ENCODE data around the gene RBMS3. TPM values are rescaled to one million over a fixed set of nuclear protein-coding genes. Genes with fewer than 3 reads are reported as not detected.

RBMS3 gene
- total and polyA plus RNA-seq, 2 of the 13 experiments (the other 11 are each of a cell fraction or from before 2014, with no cell fraction given) = not detected

GRCh38 chr3:29912600-29913288 lies 631.9 kb downstream of the RBMS3 start (continued):
- TF ChIP-seq, protein P1, sequence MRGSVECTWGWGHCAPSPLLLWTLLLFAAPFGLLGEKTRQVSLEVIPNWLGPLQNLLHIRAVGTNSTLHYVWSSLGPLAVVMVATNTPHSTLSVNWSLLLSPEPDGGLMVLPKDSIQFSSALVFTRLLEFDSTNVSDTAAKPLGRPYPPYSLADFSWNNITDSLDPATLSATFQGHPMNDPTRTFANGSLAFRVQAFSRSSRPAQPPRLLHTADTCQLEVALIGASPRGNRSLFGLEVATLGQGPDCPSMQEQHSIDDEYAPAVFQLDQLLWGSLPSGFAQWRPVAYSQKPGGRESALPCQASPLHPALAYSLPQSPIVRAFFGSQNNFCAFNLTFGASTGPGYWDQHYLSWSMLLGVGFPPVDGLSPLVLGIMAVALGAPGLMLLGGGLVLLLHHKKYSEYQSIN (CRISPR knock-in tag; IDR thresholded peaks at IDR 0.05; ENCODE audit: borderline replicate concordance) = no peak

GRCh38 chr3:29914861-29915524 lies 634.1 kb downstream of the RBMS3 start:
- no TSS peak for BruUV-seq (replicated peaks)
- Histone ChIP-seq H3K4me2 (ENCODE audit: low read depth, low read length) (no peak overlapping the region), H3K9me3 (ENCODE audit: low read length) (no peaks in the 10 kb centered on the region), H3K36me3 (replicated peaks in 1 of 2; ENCODE audit: control insufficient read depth in 1 of 2, insufficient read depth in 2 of 2, low read length in 2 of 2) (no peaks in the 10 kb centered on the region), H3K9ac (ENCODE audit: insufficient read depth, low read depth, low read length) (no peak overlapping the region), H3K4me1 (ENCODE audit: insufficient read depth, low read length) (no peaks in the 10 kb centered on the region), H2AFZ (ENCODE audit: low read length) (no peak overlapping the region), H3K4me3 (replicated peaks in 1 of 3; ENCODE audit: insufficient read depth in 1 of 3, low read depth in 2 of 3, low read length in 3 of 3) (no peak overlapping the region), H3K27ac (ENCODE audit: extremely low read length, insufficient read depth, low read length) (no peak overlapping the region), H3K79me2 (ENCODE audit: insufficient read depth, low read length) (no peaks in the 10 kb centered on the region), H4K20me1 (ENCODE audit: insufficient read depth, low read length) (no peaks in the 10 kb centered on the region), H3K27me3 (ENCODE audit: control insufficient read depth in 1 of 2, insufficient read depth in 2 of 2, low read length in 2 of 2) (no peaks in the 10 kb centered on the region)
- FAIRE-seq (no peak), ATAC-seq (no peak), DNase-seq (ENCODE audit: low spot score) (no peak)
- WGBS (ENCODE audit: low lambda C conversion rate) = 0% methylated on average over 3 of the region's 3 CpGs
- TF ChIP-seq, protein P2, sequence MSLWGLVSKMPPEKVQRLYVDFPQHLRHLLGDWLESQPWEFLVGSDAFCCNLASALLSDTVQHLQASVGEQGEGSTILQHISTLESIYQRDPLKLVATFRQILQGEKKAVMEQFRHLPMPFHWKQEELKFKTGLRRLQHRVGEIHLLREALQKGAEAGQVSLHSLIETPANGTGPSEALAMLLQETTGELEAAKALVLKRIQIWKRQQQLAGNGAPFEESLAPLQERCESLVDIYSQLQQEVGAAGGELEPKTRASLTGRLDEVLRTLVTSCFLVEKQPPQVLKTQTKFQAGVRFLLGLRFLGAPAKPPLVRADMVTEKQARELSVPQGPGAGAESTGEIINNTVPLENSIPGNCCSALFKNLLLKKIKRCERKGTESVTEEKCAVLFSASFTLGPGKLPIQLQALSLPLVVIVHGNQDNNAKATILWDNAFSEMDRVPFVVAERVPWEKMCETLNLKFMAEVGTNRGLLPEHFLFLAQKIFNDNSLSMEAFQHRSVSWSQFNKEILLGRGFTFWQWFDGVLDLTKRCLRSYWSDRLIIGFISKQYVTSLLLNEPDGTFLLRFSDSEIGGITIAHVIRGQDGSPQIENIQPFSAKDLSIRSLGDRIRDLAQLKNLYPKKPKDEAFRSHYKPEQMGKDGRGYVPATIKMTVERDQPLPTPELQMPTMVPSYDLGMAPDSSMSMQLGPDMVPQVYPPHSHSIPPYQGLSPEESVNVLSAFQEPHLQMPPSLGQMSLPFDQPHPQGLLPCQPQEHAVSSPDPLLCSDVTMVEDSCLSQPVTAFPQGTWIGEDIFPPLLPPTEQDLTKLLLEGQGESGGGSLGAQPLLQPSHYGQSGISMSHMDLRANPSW (CRISPR knock-in tag; IDR thresholded peaks at IDR 0.05; ENCODE audit: borderline replicate concordance) = no peak
- TF ChIP-seq STAG1 (CRISPR knock-in tag; IDR thresholded peaks at IDR 0.05) = no peak
- no peak for TF ChIP-seq BORCS8-MEF2B (CRISPR knock-in tag; IDR thresholded peaks at IDR 0.05)
- POLR2A ChIA-PET = no interaction called here
- intact Hi-C loops (cut with micrococcal nuclease; ENCODE audit: unreplicated experiment) = no loop called here
- CTCF ChIA-PET (ENCODE audit: low intra/inter-chr PET ratio, low total read pairs) = no interaction called here
- in situ Hi-C loops (cut with HindIII; ENCODE audit: extremely low pct_ligation_motif_present, low pct_unique_long_range_greater_than_20kb) = no loop called here
